ENCODE data around the gene PLXNC1.

DNA sequence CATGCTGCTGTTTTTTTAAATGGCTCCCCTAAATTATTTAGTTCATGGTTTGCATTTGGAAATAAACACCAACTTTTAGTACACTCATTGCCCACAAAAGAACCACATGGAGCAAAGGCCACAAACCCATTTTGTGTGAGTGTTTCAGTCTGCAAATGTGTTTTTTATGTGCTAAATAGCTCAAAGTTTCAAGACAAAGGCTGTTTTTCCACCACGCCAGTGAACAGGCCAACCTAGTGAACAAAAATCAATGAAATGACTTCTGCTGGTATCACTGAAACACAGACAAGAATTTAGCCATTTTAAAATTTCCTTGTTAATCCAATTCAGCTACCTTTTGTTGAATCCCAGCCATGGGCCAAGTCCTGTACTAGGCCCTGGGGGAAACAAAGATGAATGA lies 52.3 kb downstream of the PLXNC1 start:
- TF ChIP-seq CTCF (IDR thresholded peaks at IDR 0.05; ENCODE audit: low read length) (no peak), EZH2 (optimal IDR thresholded peaks at IDR 0.05; ENCODE audit: low read depth, low read length) (no peak), EZH2phosphoT487 (IDR thresholded peaks at IDR 0.05; ENCODE audit: low read length) (no peak)

Data from MM.1S (cell line).